Activated CD8-positive, alpha-beta memory T cell treated with anti-CD3 and anti-CD28 coated beads, Interleukin-2, amount 50 U/mL, for 24 hours (primary cell): ENCODE results near the gene HMCN1.

Experiments
- DNase-seq: peaks from one replicate; pipeline ENCODE4 v3.0.0-alpha.2; 2020; ENCODE audit errors: extremely low read depth

Gene HMCN1

DNA sequence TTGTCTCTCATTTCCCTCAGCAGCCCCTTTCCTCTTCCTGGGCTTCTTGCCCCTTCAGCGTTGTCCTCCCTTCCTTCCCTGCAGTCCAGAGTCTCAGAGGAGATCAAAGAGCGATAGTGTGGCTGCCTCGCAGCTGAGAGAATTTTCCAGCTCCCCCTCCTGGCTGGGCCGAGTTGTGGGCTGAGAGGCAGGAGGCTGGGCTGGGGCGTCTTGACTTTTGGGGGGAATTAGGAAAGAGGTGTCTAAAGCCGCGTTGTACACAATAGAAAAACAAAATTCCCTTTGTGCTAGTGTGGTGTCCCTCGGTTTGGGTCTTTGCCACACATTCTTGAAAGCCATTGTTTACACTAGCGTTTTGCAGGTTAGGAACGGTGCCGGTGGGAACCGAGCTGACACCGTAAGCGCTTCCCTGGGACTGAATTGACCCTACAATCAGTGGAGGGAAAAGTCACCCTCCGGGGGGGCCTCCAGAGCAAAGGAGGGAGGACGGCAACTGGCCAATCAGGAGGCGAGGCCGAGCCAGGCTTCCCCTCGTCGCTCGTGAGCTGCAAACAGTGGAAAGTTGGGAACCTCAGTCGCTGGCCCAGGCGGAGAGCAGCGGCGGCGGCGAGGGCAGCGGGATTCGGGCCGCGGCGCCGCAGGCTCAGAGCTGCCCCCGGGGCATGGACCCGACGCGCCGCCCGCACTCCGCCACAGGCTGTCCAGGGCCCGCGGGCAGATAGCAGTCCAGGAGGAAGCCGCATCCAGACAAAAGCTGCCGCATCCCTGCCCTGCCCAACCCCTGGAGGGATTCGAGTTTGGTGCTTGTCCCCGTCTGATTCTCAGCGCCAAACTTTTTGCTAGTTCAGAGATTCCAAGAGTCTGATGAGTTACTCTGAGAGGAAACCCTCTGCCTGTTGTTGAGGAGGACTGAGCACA is at the start of gene HMCN1:
TSS of gene HMCN1 (plus strand) at position 574 of the 918 bp plus-strand sequence. CDS start 389 bp downstream, outside the sequence.
- no peak for DNase-seq

DNA sequence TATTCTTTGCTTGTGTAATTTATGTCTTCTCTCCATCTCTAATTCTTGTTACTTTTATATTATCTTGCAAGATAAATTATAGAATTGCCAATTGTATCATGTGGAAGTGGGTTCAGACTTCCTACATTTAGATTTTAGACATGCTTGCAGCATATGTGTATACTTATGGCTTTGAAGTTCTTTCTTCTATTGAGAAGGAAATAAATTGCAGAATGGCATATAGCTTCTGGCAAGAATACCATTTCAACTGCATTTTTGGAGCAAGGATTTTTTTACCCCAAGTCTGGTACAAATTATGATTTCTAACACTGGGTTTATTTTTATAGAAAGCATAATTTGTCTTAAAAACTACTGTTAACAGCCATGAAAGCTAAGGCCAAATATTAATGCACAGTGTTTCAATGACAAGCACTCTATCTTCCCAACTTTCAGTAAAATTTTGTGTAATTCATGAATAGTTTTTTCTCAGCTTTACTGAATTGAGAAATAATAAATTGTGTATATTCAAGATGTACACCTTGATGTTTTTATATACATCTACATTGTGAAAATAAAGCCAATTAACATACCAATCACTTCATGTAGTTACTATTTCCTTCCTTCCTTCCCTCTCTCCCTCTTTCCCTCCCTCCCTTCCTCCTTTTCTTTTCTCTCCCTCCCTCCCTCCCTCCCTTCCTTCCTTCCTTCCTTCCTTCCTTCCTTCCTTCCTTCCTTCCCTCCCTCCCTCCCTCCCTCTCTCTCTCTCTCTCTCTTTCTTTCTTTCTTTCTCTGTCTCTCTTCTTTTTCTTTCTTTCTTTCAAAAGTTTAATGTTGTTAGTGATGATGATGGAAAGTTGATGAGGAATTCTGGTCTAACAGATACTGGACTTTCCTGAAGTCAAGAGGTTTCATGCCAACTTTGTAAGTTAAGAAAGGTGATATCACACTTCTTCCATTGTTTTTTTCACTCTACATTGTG is 47.1 kb upstream of the HMCN1 start:
- no peak for DNase-seq

DNA sequence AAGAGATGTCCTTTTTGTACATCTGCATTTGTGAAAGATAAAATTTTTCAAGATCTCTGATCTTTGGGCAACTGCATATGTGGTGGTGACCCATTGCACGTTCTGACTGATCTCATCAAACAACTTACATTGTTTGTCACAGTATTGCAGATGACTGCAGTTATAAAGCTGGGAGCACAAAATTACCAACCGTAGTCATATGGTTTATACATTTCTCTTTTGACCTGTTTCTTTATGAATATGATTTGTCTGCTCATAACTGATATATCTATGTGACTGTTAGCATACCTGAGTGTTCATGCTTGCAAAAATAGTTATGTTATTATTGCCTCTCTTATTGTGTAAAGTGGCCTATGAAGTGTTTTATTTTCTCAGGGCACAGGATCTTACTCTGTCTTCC is 43.7 kb upstream of the HMCN1 start:
- DNase-seq: no peak

DNA sequence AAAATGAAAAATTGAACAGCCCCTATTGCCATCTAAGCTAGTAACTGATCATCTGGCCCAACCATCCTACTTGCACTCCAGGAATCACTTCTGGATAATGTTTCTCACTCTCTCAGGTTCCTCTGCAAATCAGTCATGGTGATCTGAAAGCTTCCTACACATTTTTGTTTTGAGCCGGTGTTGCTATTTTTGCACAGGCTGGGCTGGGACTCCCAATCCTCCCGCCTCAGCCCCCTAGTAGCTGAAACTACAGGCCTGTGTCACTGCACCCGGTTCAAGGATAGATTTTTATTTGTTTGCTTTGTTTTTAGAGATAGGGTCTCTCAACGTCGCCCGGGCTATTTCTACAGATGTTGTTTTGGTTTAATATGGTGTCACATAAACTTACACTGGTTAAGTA is 40.5 kb upstream of the HMCN1 start:
- no peak for DNase-seq

DNA sequence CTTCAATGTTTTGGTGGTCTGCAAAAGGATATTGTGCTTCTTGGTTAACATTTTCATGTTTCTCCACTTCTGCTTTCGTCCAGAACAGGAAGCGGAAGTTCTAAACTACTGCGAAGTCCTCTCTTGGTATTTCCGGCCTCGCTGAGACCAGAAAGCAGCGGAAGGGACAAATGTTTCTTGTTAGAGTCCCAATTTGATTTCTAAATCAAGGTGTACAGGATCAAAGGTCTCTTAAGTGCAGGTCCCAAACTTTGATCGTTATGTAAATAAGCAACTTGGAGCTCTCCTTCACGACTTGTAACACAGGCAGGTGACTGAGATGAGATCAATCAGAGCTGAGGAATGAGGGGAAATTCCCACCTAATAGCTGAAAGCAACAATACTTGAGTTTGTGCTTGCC is 40.1 kb upstream of the HMCN1 start:
- no peak for DNase-seq

DNA sequence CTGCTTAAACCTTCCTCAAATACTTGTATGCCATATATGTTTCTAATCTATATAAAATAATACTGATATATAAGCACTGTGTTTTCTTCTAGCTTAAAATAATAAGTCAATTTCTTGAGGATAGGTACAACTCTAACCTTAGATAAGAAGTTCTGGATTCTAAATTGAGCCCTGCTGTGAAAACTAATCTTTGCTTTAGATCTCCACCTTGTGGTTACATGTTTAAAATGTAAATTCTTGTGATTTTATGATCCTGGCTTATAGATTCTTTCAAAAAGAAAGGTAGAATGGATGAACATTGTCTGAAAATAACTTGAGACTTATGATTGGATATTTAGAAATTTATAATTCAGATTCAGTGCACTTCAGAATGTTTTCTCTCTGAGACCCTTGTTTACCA is 38.9 kb upstream of the HMCN1 start:
- no peak for DNase-seq

DNA sequence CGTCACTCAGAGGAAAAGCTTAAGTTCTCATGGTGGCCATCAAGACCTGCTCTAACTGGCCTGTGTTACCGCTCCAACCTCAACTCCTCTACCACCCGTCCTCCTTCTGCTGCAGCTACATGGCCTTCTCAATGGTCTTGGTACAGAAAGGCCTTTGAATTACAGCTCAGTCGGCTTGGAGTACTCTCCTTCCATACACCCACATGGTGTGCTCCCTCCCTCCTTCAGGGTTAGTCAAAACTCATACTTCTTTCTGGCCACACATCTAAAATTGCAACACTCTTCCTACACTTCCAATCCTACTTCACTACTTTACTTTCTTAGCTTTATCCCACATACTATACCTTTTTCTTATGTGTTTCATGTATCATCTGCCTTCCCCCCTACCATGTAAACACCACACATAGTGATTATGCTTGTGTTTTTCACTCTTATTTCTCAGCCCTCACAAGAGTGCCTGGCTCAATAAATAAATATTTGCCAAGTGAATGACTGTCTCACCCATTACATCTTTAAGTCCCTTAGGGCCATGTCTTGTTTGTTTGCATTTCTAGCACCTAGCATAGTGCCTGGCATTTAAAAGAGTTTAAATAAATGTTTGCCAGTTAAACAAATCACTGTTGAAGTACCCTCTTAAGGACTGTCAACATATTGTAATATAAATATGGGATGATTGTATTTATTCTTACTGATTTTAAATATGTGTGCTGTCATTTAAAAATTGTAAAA is 37.6 kb upstream of the HMCN1 start:
- DNase-seq: no peak

DNA sequence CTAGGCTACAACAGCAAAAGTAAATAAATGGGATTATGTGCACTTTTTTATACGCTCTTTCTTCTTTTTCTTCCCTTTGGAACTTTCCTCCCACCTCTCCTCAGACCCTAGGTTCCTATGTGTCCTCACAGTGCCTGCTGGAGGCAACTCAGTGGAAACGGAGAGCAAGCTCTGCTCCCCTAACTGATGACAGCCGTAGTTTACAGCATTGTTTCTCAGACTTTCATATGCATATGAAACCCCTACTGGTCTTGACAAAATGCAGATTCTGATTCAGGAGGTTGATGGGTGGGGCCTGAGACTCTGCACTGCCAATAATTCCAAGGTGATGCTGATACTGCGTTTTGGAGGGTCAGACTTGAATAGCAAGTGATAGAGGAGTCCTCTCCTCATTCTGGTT is 34.3 kb upstream of the HMCN1 start:
- no peak for DNase-seq

DNA sequence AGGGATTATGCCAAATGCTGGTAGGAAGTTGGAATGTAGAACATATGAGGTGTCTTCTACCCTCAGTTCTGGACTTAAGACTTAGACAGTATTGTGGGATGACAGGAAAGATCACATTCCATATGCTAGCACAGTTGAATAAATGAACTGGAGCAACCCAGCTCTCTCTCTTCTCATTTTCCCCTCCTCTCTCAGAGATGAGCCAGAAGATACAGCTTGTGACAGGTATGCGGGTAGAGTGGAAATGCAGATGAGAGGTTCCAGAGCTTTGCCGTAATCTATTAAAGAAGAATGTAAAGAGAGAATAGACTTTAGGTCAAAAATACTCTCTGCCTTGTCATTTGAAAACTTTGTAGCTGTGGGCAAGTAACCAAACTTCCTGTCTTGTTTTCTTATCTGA is 32.5 kb upstream of the HMCN1 start:
- DNase-seq: no peak

DNA sequence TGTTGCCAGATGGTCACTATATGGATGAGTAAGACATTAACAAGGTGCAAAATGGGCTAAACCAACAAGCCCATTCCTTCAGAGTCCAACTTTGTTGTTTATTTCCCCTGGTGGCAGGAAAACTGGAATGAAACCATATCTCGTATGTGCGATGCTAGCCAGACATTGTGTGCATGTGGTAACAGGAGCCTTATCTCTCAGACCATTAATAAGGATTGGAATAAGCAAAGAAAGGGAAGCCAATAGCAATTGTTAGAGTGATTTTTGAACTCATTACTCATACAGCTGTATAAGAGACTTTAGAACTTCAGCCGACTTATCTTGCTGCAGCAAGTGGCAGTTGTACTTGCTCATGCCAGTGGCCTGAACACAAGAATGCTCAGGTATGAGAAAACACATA is 30.0 kb upstream of the HMCN1 start:
- no peak for DNase-seq

DNA sequence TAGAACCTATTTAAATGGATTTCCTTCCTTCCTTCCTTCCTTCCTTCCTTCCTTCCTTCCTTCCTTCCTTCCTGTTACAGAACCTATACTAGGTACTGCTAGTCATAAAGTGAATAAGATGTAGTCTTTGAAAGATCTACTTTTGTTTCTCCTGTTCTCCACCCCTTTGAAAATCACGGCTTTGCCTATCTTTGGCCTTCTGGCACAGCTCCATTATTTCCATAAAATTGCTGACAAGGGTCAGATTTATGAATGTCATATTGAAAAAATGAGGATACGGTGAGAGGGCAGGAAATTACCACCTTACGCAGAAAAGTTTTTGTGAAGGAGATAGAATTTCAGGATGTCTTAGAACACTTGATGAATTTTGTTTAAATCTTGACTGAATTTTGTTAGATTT is 18.1 kb upstream of the HMCN1 start:
- DNase-seq: no peak

DNA sequence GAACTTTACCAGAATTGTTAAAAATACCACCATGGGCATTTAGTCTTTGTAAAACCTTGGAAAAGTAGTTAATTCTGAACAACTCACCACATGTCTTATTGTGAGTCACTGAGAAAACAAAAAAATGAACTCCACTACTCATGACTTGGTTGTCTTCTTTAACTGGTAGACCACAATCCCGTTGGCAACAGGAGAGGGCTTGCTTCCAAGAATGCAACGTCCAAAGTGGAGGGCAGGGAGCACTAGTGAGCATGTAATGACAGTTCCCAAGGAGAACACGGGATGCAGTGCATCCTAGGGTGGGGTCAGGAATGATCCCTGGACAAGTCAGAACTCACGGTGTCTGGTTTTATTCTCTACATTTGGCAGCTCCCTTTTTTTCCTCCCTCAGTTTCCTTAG is 15.2 kb upstream of the HMCN1 start:
- DNase-seq: no peak

DNA sequence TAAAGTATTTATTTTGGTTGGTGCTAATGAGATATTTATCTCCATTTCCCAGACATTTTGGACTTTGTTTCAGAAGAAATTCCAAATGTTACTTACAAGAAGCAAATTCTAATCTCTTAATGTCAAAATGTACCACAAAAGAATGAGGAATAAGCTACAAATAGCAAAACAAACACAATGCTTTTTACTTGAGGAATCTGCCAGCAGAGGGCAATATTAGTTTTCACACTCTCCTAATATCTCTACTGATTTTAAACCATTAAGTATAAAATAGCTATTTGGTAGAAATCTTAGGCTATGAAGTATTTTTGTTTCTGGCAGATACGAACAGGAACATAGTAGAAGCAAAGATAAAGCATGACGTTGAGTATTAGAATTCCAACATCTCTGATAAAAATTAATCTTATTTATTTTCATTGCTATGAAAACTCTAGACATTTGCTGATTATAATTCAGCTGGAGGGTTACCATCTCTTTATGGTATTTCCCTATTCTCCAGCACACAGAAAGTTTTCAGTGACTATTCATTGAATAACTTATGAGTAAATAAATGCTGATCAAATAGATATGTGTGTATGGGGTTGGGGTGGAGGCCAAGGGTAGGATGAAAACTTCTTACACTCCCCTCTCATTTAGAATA is 13.4 kb upstream of the HMCN1 start:
- no peak for DNase-seq

DNA sequence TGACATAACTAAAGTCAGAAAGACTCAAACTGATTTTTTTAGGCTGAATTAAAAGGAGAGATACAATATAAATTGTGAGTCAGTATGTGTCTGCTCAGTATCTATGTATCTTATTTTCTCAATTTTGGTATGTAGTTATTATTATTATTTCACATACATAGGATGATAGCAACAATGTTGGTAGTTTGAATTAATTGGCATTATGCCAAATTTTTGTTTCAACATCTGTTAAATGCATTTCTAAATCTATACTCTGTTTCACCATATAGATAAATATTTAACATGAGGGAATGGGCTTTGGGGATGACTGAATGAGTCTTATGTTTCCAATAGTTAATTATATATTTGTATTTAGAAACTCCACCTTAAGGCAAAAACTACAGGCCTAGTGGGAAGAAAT is 12.6 kb upstream of the HMCN1 start:
- no peak for DNase-seq

DNA sequence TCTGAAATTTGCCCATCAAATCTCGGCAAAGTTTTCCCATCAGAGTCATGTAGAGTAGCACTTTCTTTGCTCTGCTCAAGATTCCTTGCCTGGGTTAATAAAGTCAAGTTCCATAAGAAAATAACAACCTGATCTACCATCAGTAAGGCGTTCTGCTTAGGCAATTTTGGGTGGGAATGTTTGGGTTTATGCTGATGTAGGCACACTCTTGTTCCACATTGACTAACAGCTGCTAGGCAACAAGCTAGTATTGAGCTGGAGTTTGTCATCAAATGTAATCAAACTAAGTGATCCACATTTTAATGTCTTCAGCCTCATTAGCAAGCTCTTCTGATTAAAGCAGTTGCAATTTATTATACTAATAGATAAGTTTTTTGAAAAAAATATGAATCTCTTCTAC is 12.1 kb upstream of the HMCN1 start:
- no peak for DNase-seq

DNA sequence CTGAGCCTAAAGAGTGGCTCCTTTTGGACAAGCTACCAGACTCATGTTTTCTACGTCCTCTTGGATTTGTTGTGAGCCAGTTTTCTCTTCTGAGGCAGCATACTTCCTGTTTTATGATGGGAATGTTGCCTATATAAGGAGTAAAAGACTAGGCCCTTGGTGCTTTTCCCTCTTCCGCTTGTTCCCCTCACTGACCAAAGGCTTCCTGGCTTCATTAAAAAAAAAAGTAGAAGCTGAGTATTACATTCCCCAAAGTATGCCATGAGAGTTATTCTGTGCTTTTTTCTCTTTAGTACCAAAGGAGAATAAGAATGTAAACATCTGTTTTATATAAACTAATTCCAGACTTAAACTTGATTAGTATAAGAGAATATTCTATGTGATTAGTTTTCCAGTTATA is 6.5 kb upstream of the HMCN1 start:
- no peak for DNase-seq

DNA sequence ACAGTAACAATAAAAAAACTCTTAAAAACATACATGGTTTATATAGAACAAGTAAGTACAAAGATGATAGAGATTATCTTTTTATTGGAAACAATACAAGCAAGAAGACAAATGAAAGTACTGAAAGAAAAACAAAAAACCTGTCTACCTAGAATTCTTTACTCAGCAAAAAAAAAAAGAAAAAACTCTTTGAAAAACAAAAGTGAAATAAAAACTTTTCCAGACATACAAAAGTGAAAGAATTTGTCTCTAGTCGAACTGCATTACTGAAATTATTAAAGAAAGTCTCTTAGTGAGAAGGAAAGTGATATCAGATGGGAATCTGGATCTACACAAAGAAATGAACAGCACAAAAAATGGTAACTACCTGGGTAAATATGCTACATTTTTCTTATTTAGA is 2.7 kb upstream of the HMCN1 start:
- DNase-seq: no peak

DNA sequence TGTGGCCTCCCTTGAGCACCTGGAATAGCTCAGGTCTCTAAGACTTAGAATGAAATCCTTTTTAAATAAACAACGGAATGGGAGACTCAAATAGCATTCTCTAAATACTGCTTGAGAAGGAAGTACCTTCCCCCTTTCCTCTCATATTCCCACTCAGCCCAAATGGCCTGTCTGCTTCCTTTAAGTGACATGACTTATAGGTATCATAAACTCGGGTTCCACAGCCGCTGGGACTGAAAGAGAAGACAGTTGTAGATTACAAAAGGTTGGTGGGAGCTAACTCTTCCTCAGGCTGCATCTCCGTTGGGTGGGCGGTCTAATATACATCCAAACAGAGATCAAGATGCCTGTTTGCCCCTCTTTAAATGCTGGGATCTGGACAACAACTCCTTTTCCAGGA is 1.2 kb upstream of the HMCN1 start:
- no peak for DNase-seq

DNA sequence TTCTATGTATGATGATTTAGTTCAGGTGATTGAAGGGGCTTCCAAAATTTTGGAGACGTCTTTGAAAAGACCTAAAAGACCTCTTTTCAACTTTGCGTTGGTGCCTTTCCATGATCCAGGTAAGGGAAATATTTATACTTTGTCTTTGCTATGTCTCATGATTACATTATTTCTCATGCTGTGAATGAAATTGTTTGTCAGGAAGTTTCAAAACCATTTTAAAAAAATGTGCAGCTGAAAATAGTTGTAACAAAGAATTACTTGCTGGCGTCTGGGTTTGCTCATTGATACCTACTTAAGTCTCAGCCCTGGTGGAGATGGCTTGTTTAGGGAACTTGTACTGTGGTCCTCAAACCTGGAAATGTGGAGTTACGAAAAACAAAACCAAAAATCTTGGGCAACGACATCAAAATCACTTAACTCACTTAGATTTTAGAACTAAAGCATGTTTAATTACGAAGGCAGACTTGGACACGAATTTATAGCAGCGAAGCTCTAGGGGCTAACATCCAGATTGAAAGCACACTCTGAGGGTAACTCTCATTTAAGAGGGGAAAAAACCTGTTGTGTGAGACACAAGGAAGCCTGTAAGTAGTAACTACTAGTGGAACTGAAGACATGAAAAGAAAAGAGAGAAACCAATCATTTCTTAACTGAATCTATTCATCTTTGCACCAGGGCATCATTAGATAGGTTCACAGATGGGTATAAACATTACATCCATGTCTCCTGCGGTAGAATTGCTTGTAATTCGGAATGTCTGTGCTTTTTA is 924 bp downstream of the HMCN1 start:
- DNase-seq: no peak

DNA sequence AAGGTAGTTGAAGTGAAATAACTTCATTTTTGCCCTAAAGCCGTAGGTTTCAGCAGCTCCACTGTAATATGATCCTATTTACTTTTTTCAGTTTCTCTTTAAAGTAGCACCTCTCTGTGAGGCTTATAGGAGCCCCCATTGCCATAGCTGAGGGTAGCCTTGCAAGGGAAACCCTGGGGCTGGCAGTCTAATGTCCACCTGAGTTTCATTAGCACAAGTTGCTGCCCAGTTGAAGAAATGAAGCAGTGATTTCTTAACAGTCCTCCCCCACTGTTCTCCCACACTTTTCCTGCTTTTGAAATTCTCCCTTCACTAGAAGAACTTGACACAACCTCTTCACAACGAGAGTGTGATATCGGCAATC is 1.5 kb downstream of the HMCN1 start:
- no peak for DNase-seq

DNA sequence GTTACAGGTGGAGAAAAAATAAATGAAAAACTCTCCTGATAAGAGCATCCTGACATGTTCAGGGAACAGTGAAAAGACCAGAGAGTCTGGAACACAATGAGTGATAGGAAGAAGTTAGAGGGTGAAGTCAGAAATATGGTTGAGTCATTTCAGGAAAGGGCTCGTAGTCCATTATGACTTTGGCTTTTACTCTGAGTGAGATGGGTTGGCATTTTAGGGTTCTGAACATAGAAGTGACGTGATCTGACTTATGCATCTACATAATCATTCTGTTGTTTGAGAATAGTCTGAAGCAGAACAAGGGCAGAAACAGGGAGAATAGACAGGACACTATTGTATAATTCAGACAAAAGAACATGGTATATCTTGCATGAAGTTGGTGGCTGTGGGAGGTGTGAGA is 5.8 kb downstream of the HMCN1 start:
- DNase-seq: no peak
